HG03469 (cell line): ENCODE results near the gene MTFMT.
"Not testable (repeated sequence)": the region's sequence is repeated elsewhere in the genome, so short reads cannot be mapped to it uniquely, and the experiment has no call there.

Experiments
- ATAC-seq: cut with Tn5 transposase; IDR thresholded peaks from one replicate; pipeline ENCODE4 v1.9.1; 2021; ENCODE audit warnings: mild to moderate bottlenecking, moderate library complexity, moderate number of reproducible peaks; ENCODE audit not compliant: unreplicated experiment

MTFMT gene

GRCh38 chr15:65028921-65029735, at the start of gene MTFMT:
Gene MTFMT (minus strand): TSS chr15:65029639. CDS start chr15:65029613, 26 bp downstream.
- peak; percentile 44 for ATAC-seq

GRCh38 chr15:65077981-65078352, 48.5 kb upstream of the MTFMT start:
- no peak for ATAC-seq

GRCh38 chr15:65077291-65077980, 48.0 kb upstream of the MTFMT start:
- ATAC-seq: no peak

GRCh38 chr15:65076486-65077290, 47.2 kb upstream of the MTFMT start, which contains the start of gene KBTBD13:
Gene KBTBD13 (plus strand): TSS chr15:65076746. CDS start chr15:65076816, 70 bp downstream.
- ATAC-seq: no peak

GRCh38 chr15:65075607-65076395, 46.4 kb upstream of the MTFMT start:
- ATAC-seq: not testable (repeated sequence)

GRCh38 chr15:65074946-65075345, 45.5 kb upstream of the MTFMT start:
- ATAC-seq: not testable (repeated sequence)

GRCh38 chr15:65072617-65073016, 43.2 kb upstream of the MTFMT start:
- no peak for ATAC-seq

GRCh38 chr15:65072027-65072426, 42.6 kb upstream of the MTFMT start:
- ATAC-seq: no peak

GRCh38 chr15:65071381-65071811, 42.0 kb upstream of the MTFMT start:
- ATAC-seq: no peak

- no peak for ATAC-seq
Observed at GRCh38 chr15:65069779-65070546, 40.5 kb upstream of the MTFMT start.

- no peak for ATAC-seq
Observed at GRCh38 chr15:65069179-65069578, 39.7 kb upstream of the MTFMT start.

- ATAC-seq: no peak
Observed at GRCh38 chr15:65068403-65068788, 39.0 kb upstream of the MTFMT start.

- no peak for ATAC-seq
Observed at GRCh38 chr15:65067645-65068402, 38.4 kb upstream of the MTFMT start, which contains the start of gene RASL12. Gene RASL12 (minus strand): TSS chr15:65067991. CDS start chr15:65067835, 156 bp downstream.

GRCh38 chr15:65067317-65067644, 37.8 kb upstream of the MTFMT start:
- ATAC-seq: no peak

GRCh38 chr15:65066635-65067316, 37.3 kb upstream of the MTFMT start:
- ATAC-seq: no peak

- ATAC-seq: no peak
Observed at GRCh38 chr15:65066001-65066634, 36.7 kb upstream of the MTFMT start.

- no peak for ATAC-seq
Observed at GRCh38 chr15:65062726-65063125, 33.3 kb upstream of the MTFMT start.

GRCh38 chr15:65062061-65062460, 32.6 kb upstream of the MTFMT start:
- ATAC-seq: no peak
